ENCODE results near the gene SLC35D1. TPM values are rescaled to one million over a fixed set of nuclear protein-coding genes. Genes with fewer than 3 reads are reported as not detected.

Gene SLC35D1
- total and polyA plus RNA-seq, 2 of the 8 experiments (the other 6 are each of a cell fraction or from before 2014, with no cell fraction given), result 1.2 to 2.7 TPM

DNA sequence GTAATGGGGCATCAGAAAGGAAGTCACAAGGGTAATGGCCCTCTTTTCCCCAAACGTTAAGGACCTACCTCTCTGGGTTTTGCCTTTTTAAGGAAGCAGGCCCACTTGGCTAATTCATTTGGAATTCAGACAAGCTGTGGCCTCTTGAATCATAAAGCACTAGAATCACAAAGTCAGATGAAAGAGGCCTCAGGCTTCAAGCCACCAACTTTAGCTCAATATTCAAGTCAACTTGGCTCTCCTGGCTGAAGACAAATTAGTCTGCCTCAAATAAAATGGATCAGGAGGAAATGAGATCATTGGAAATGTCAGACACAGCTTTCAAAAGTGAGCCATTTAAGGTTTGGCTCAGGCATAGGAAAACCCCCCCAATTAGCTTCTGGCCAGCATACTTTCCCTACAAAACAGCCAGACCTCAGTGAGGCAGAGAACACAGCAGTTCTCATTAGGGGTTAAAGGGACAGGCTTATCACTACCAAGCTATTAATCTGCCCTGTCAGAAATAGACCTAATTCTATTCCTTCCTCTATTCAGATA is 34.3 kb downstream of the SLC35D1 start:
- no peak overlapping the region for H3K18ac ChIP-seq (ENCODE audit: extremely low read depth, low read length)
- H4K20me1 ChIP-seq (replicated peaks in 1 of 2; ENCODE audit: control insufficient read depth in 1 of 2, insufficient read depth in 2 of 2, low read length in 2 of 2), result peaks cover 0 to 2% of the 10 kb centered on the region in 2 experiments
- H2BK20ac ChIP-seq (ENCODE audit: low read length), result no peak overlapping the region
- H2BK12ac ChIP-seq (ENCODE audit: low read depth, low read length), result no peak overlapping the region
- peak; percentile 41; the same call in 1 of the 2 replicates for TF ChIP-seq SRF (IDR thresholded peaks at IDR 0.05; ENCODE audit: low read depth, low read length)
- TF ChIP-seq POLR2AphosphoS5 (IDR thresholded peaks at IDR 0.05; ENCODE audit: low read depth, low read length), result no peak
- 10% methylated on average over 1 of the region's 1 CpG; no CpG with 5 or more reads in 1 of the 2 experiments for WGBS, 2 experiments (ENCODE audit: extremely low coverage in 1 of 2, insufficient coverage in 1 of 2, insufficient read length in 1 of 2, insufficient replicate concordance in 2 of 2, low coverage in 1 of 2, low lambda C conversion rate in 2 of 2, missing lambda C conversion rate in 1 of 2)
- no peaks in the 10 kb centered on the region for H3K79me2 ChIP-seq (ENCODE audit: control insufficient read depth in 1 of 2, insufficient read depth in 2 of 2, low read length in 2 of 2)
- ChIA-PET CTCF (ENCODE audit: partially characterized antibody) (interaction anchor here (1.4 to 3.5 kb wide), 8 partner anchors 9 to 194 kb away, joined by 3 to 27 read pairs (median 6); no protein-coding TSS in a partner anchor), POLR2A (ENCODE audit: partially characterized antibody) (interaction anchor here (1.2 kb wide), 2 partner anchors 14 to 19 kb away, joined by 3 to 4 read pairs; no protein-coding TSS in a partner anchor)
- no peak overlapping the region for H3K4me2 ChIP-seq (ENCODE audit: insufficient read depth in 1 of 2, low read depth in 2 of 2, low read length in 2 of 2)
- no peak overlapping the region for H3K4ac ChIP-seq (replicated peaks; ENCODE audit: insufficient read length, low read depth, low read length)
- no peak overlapping the region for H3K56ac ChIP-seq (replicated peaks; ENCODE audit: insufficient read length, low read depth, low read length)
- H3K4me1 ChIP-seq (replicated peaks in 1 of 4; ENCODE audit: control insufficient read depth in 3 of 4, insufficient read depth in 4 of 4, low read length in 3 of 4), result peaks cover 0 to 12% (median 9%) of the 10 kb centered on the region in 4 experiments; a peak in 4 of 7 replicates
- H2BK15ac ChIP-seq (ENCODE audit: low read length), result no peak overlapping the region
- H3K4me3 ChIP-seq (ENCODE audit: extremely low read depth in 1 of 4, insufficient read depth in 2 of 4, low read depth in 3 of 4, low read length in 4 of 4), result no peak overlapping the region
- no peaks in the 10 kb centered on the region for H3K36me3 ChIP-seq (ENCODE audit: control insufficient read depth in 2 of 4, insufficient read depth in 4 of 4, low read length in 3 of 4)
- no peak overlapping the region for H2AK5ac ChIP-seq (ENCODE audit: low read depth, low read length)
- no peak for FAIRE-seq
- no peak overlapping the region for H2BK120ac ChIP-seq (replicated peaks; ENCODE audit: low read depth, low read length)
- H3K23me2 ChIP-seq (ENCODE audit: low read depth, low read length), result no peaks in the 10 kb centered on the region; the same call in 1 of the 2 replicates
- no peak overlapping the region for H3K27ac ChIP-seq (ENCODE audit: low read depth, low read length)
- no peak for DNase-seq (ENCODE audit: low read depth in 1 of 2, low spot score in 2 of 2)
- H3K27me3 ChIP-seq (replicated peaks in 1 of 4; ENCODE audit: control insufficient read depth in 3 of 4, extremely low read depth in 1 of 4, insufficient read depth in 3 of 4, low read length in 3 of 4), result 0 out of 7 replicates have a peak, but pooled peaks cover 0 to 2% (median 0%) of the 10 kb centered on the region in 4 experiments
- no peak overlapping the region for H4K8ac ChIP-seq (ENCODE audit: extremely low read depth, insufficient read depth, low read length)
- H4K5ac ChIP-seq (ENCODE audit: insufficient read length, low read depth, low read length), result no peak overlapping the region
- no peaks in the 10 kb centered on the region for H3K9me3 ChIP-seq (ENCODE audit: insufficient read depth in 2 of 2, low read depth in 1 of 2, low read length in 1 of 2)
- no peak overlapping the region for H4K91ac ChIP-seq (replicated peaks; ENCODE audit: insufficient read length, low read length)
- H3K9ac ChIP-seq (replicated peaks in 1 of 4; ENCODE audit: extremely low read depth in 1 of 4, low read depth in 3 of 4, low read length in 3 of 4), result no peak overlapping the region
- H3K23ac ChIP-seq (ENCODE audit: insufficient read length), result no peak overlapping the region
- no peak overlapping the region for H2BK5ac ChIP-seq (ENCODE audit: low read depth, low read length)
- H2AFZ ChIP-seq (ENCODE audit: low read length), result no peak overlapping the region
- no peaks in the 10 kb centered on the region for H3K79me1 ChIP-seq (ENCODE audit: low read depth, low read length)
- no peak overlapping the region for H3K14ac ChIP-seq (ENCODE audit: insufficient read length)
